ENCODE data around the gene ACTG2. TPM values are rescaled to one million over a fixed set of nuclear protein-coding genes. Genes with fewer than 3 reads are reported as not detected.

The ACTG2 gene
- total RNA-seq, 1 donor: 59.6 TPM

DNA sequence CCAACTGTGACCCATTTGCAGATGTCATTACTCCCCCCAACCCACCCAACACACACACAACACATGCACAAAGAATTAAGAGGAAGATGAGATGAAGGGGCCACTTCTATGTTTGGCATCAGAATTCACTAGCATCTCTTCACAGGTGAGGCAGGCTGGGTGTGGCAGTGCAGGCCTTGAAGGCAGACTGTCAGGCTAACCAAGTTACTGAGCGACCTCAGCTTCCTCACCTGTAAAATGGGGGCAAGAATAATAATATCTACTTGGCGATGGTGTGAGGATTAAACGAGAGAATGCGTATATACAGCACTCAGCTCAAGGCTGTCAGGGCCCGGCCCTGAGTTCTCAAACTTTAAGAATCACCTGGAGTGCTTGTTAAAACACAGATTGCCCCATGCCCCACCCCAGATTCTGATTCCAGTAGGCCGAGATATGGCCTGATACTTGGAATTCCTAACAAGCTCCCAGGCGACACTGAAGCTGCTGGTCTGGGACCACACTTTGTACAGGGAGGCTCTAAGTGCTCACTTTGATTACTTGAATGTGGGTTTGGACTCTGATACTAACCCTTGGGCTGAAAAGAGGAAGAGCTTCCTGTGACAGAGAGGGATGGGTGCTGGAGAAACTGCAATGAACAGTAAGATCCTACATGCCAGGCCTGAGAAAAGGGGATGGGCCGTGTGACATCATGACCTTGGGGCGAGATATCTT lies 1.1 kb downstream of the ACTG2 start:
- no peak for DNase-seq (ENCODE audit: low read depth)
- peak overlapping the region; percentile 45 for H3K4me3 ChIP-seq (ENCODE audit: low read depth, low read length)
- TF ChIP-seq, protein P1, sequence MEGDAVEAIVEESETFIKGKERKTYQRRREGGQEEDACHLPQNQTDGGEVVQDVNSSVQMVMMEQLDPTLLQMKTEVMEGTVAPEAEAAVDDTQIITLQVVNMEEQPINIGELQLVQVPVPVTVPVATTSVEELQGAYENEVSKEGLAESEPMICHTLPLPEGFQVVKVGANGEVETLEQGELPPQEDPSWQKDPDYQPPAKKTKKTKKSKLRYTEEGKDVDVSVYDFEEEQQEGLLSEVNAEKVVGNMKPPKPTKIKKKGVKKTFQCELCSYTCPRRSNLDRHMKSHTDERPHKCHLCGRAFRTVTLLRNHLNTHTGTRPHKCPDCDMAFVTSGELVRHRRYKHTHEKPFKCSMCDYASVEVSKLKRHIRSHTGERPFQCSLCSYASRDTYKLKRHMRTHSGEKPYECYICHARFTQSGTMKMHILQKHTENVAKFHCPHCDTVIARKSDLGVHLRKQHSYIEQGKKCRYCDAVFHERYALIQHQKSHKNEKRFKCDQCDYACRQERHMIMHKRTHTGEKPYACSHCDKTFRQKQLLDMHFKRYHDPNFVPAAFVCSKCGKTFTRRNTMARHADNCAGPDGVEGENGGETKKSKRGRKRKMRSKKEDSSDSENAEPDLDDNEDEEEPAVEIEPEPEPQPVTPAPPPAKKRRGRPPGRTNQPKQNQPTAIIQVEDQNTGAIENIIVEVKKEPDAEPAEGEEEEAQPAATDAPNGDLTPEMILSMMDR (IDR thresholded peaks at IDR 0.05; ENCODE audit: insufficient read depth, low read depth, low read length): no peak

DNA sequence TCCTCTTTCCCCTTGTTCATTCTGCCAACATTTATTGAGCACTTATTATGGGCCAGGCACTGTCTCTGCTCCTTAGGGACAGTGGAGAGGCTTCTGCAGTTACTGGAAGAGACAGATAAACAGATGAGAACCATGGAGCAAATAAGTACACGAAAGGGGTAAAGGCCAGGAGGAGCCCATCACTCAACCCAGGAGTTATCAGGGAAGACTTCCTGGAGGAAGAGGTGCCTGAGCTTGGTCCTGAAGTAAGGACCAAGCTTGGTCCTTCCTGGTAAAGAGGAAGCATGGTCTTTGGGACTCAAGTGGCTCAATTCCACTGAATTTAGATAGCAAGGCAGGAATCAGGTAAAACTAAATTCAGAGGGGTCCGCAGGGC lies 1.7 kb downstream of the ACTG2 start:
- DNase-seq (ENCODE audit: low read depth): no peak
- no peak overlapping the region for H3K4me3 ChIP-seq (ENCODE audit: low read depth, low read length)
- TF ChIP-seq, protein P1 (IDR thresholded peaks at IDR 0.05; ENCODE audit: insufficient read depth, low read depth, low read length): no peak

DNA sequence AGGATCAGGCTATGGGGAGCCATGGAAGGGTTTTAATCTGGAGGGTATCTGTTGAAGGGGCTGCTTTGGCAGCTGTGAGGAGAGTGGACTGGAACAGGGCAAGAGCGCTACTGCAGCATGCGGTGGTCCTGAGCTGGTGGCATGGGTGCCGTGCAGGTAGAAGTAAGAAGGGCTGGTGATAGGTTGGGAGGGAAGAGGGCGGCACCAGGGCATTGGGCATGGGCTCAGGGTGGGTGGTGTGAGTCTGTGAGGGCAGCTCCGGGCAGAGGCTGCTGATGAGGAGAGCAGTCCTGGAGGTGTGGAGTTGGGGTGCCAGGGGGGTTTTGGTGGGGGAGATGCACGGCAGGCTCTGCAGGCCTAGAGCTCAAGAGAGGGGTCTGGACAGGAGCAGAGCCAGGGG lies 2.1 kb downstream of the ACTG2 start:
- TF ChIP-seq, protein P1 (IDR thresholded peaks at IDR 0.05; ENCODE audit: insufficient read depth, low read depth, low read length): no peak
- DNase-seq (ENCODE audit: low read depth): no peak
- no peak overlapping the region for H3K4me3 ChIP-seq (ENCODE audit: low read depth, low read length)

DNA sequence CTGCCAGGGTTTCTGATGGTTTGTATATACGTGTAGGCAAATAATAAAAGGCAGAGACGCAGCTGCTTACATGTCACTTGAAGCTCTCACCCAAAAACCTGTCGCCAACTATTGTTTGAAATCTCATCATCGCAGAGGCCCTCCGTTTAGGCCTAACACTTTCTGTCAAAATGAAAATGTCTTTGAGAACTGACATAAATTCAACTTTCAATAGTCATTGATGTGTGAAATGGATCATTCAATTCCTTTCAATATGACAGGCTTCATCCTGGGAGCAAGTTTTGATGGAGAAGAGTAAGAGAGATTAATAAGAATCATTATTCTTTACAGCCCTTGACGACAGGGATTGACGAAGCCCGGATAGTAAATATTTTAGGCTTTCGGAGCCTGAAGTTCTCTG lies 2.7 kb downstream of the ACTG2 start:
- TF ChIP-seq, protein P1 (IDR thresholded peaks at IDR 0.05; ENCODE audit: insufficient read depth, low read depth, low read length): no peak
- no peak overlapping the region for H3K4me3 ChIP-seq (ENCODE audit: low read depth, low read length)
- DNase-seq (ENCODE audit: low read depth): no peak

DNA sequence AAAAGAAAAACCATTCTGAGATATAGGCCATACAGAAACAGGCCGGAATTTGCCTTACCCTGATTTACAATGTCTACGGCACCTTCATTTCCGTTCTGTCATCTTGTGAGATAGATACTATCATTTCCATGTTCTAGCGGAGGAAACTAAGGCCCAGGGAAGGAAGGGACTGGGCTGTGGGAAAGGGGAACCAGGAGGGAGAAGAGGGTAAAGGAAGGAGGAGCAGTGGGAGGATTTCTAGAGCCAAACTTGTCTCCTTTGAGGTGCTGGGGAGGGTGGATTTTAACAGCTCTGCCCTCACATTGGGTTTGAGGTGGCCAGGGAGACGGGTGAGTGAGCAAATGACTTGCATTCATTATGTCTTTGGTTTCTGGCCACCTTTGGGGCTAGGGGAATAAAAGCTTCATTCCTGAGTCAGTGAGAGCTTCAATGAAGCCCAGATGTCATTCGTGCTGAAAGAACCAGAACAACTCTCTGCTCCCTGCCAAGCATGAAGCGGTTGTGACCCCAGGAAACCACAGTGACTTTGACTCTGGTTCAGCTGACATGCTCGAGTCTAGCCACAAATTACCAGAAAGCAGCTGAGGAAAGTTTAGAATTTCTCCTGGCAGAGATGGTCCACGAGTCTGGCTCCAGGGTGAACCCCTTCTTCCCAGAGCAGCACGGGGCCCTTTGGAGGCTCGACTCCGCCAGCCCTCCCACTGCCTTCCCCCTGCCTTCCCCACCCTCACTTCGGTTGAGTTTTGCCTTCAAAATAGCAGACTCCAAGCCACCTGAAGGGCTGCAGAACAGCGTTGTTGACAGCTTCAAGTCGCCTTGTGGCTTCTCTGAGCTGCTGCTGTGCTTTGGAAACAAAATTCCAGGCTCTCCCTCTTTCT lies 3.8 kb downstream of the ACTG2 start:
- no peak overlapping the region for H3K4me3 ChIP-seq (ENCODE audit: low read depth, low read length)
- TF ChIP-seq, protein P1 (IDR thresholded peaks at IDR 0.05; ENCODE audit: insufficient read depth, low read depth, low read length): no peak
- DNase-seq (ENCODE audit: low read depth): peak; percentile 58

DNA sequence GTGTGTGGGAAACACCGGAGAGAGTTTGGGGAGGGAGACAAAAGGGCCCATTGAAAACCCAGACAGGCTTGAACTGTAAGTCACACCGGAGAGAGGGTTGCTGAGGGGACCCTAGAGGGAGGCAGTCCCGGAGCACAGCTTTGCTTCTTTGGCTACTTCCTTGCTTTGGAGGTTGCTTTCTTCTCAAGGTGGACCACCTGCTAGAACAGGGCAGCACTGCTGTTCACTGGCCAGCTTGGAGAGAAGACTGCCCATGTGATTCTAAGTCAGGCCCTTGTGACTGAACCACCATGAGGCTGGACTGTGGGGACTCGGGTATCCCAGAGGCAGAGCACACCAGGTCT lies 4.4 kb downstream of the ACTG2 start:
- DNase-seq (ENCODE audit: low read depth): no peak
- no peak overlapping the region for H3K4me3 ChIP-seq (ENCODE audit: low read depth, low read length)
- TF ChIP-seq, protein P1 (IDR thresholded peaks at IDR 0.05; ENCODE audit: insufficient read depth, low read depth, low read length): no peak

Data from fibroblast of villous mesenchyme (primary cell).